ENCODE measurements around the gene THSD4. TPM values are rescaled to one million over a fixed set of nuclear protein-coding genes. Genes with fewer than 3 reads are reported as not detected.

THSD4 gene
- total RNA-seq, 1 experiment from 2014 or later = 29.0 TPM

DNA sequence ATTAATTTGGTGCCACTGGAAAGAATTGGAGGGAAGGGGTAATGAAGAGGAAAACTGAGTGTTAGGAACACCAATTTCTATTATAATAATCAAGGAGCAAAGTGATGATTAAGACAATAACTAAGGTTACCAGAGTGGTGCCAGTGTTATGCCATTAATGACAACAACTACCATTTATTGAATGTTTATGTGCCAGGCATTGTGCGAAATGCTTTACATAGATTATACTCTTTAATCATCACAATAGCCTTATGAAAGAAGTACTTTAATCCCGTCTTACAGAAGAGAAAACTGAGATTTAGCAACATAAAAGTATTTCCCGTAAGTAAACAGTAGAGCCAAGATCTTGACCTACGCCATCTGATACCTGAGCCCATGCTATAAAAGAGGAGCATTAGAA lies 507.8 kb downstream of the THSD4 start:
- ATAC-seq (no peak), DNase-seq (no peak)
- Histone ChIP-seq H3K9ac (ENCODE audit: low read length) (no peak overlapping the region), H3K4me1 (ENCODE audit: insufficient read depth, low read length) (no peaks in the 10 kb centered on the region), H3K9me3 (ENCODE audit: low read length) (no peaks in the 10 kb centered on the region), H3K9me2 (replicated peaks; ENCODE audit: low read length) (no peaks in the 10 kb centered on the region), H2AFZ (ENCODE audit: low read length) (no peak overlapping the region), H3K4me3 (ENCODE audit: low read length) (no peak overlapping the region), H3K27me3 (ENCODE audit: low read length) (no peaks in the 10 kb centered on the region), H3K4me2 (ENCODE audit: low read length) (no peak overlapping the region), H4K20me1 (ENCODE audit: low read length) (no peaks in the 10 kb centered on the region), H3K36me3 (ENCODE audit: low read depth, low read length) (no peaks in the 10 kb centered on the region), H3K79me2 (ENCODE audit: low read length) (no peaks in the 10 kb centered on the region), H3F3A (ENCODE audit: low read length, unreplicated experiment) (no peaks in the 10 kb centered on the region), H3K27ac (ENCODE audit: low read length) (no peak overlapping the region)
- no TSS peak for BruUV-seq (replicated peaks)
- intact Hi-C loops (cut with micrococcal nuclease) = no loop called here
- POLR2A ChIA-PET (ENCODE audit: unreplicated experiment) = no interaction called here
- TF ChIP-seq EZH2phosphoT487 (IDR thresholded peaks at IDR 0.05; ENCODE audit: borderline replicate concordance, low read length) = no peak
- no peak for TF ChIP-seq EZH2 (IDR thresholded peaks at IDR 0.05; ENCODE audit: low read length, unreplicated experiment)
- CTCF ChIA-PET = no interaction called here

DNA sequence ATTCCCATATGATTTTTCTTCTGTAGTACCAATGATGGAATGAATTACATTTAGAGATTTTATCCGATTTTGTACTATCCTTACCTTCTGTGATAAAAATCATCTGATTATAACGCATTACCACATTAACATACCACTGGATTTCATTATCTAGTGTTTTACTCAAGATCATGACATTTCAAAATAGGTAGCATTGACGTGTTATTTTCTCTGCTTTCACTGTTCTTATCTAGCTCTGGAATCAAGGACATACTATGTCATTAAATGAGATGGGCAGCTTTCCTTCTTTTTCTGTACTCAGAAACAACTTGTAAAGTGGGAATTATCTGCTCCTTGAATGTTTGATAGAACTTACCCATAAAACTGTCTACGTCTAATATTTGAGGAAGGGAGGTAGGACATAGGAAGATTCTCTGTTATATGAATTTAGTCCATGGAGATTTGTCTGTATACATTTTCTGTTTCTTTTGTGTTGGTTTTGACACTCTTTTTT lies 511.4 kb downstream of the THSD4 start:
- H3F3A ChIP-seq (ENCODE audit: low read length, unreplicated experiment) = no peaks in the 10 kb centered on the region

DNA sequence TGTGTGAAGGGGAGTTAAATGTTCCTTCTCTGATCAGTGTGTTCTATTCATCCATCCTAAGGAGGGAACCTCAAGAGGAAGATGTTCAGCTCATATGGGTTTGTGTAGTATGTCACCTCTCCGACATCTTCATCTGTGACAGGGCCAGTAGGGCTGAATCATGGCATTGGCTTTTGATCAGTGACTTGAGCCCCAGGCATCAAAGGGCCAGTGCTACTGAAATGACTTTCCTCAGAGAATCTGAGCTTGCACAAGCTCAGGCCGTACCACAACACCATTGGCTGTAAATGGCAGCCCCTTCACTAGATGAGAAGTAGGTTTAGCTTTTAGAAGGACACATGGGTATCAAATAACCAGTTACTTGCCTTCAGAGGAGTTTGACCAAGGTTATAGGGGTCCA lies 511.9 kb downstream of the THSD4 start:
- no peaks in the 10 kb centered on the region for H3F3A ChIP-seq (ENCODE audit: low read length, unreplicated experiment)
- H3K9me3 ChIP-seq (ENCODE audit: low read length) = no peaks in the 10 kb centered on the region
- TF ChIP-seq, protein P1, sequence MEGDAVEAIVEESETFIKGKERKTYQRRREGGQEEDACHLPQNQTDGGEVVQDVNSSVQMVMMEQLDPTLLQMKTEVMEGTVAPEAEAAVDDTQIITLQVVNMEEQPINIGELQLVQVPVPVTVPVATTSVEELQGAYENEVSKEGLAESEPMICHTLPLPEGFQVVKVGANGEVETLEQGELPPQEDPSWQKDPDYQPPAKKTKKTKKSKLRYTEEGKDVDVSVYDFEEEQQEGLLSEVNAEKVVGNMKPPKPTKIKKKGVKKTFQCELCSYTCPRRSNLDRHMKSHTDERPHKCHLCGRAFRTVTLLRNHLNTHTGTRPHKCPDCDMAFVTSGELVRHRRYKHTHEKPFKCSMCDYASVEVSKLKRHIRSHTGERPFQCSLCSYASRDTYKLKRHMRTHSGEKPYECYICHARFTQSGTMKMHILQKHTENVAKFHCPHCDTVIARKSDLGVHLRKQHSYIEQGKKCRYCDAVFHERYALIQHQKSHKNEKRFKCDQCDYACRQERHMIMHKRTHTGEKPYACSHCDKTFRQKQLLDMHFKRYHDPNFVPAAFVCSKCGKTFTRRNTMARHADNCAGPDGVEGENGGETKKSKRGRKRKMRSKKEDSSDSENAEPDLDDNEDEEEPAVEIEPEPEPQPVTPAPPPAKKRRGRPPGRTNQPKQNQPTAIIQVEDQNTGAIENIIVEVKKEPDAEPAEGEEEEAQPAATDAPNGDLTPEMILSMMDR (conservative IDR thresholded peaks at IDR 0.05; ENCODE audit: low read depth, low read length) = no peak
- TF ChIP-seq EZH2 (IDR thresholded peaks at IDR 0.05; ENCODE audit: low read length, unreplicated experiment) (no peak), EZH2phosphoT487 (IDR thresholded peaks at IDR 0.05; ENCODE audit: borderline replicate concordance, low read length) (no peak)
- no peaks in the 10 kb centered on the region for H3K9me2 ChIP-seq (replicated peaks; ENCODE audit: low read length)
- no peaks in the 10 kb centered on the region for H3K79me2 ChIP-seq (ENCODE audit: low read length)
- no peak for ATAC-seq
- POLR2A ChIA-PET (ENCODE audit: unreplicated experiment) = no interaction called here
- H3K4me3 ChIP-seq (ENCODE audit: low read length) = no peak overlapping the region
- H2AFZ ChIP-seq (ENCODE audit: low read length) = no peak overlapping the region
- no peak overlapping the region for H3K4me2 ChIP-seq (ENCODE audit: low read length)
- no peaks in the 10 kb centered on the region for H3K36me3 ChIP-seq (ENCODE audit: low read depth, low read length)
- no peaks in the 10 kb centered on the region for H3K27me3 ChIP-seq (ENCODE audit: low read length)
- no peaks in the 10 kb centered on the region for H4K20me1 ChIP-seq (ENCODE audit: low read length)
- H3K9ac ChIP-seq (ENCODE audit: low read length) = no peak overlapping the region
- no peak for DNase-seq
- no peak overlapping the region for H3K27ac ChIP-seq (ENCODE audit: low read length)
- CTCF ChIA-PET = no interaction called here
- intact Hi-C loops (cut with micrococcal nuclease) = no loop called here
- no TSS peak for BruUV-seq (replicated peaks)
- no peaks in the 10 kb centered on the region for H3K4me1 ChIP-seq (ENCODE audit: insufficient read depth, low read length)

More for the DNA sequence above, 511.4 kb downstream of the THSD4 start:
- no TSS peak for BruUV-seq (replicated peaks)
- Histone ChIP-seq H3K79me2 (ENCODE audit: low read length) (no peaks in the 10 kb centered on the region), H3K4me2 (ENCODE audit: low read length) (no peak overlapping the region), H3K9ac (ENCODE audit: low read length) (no peak overlapping the region), H3K4me3 (ENCODE audit: low read length) (no peak overlapping the region), H3K27ac (ENCODE audit: low read length) (no peak overlapping the region), H3K4me1 (ENCODE audit: insufficient read depth, low read length) (no peaks in the 10 kb centered on the region), H4K20me1 (ENCODE audit: low read length) (no peaks in the 10 kb centered on the region), H3K9me2 (replicated peaks; ENCODE audit: low read length) (no peaks in the 10 kb centered on the region), H3K9me3 (ENCODE audit: low read length) (no peaks in the 10 kb centered on the region), H3K36me3 (ENCODE audit: low read depth, low read length) (no peaks in the 10 kb centered on the region), H3K27me3 (ENCODE audit: low read length) (no peaks in the 10 kb centered on the region), H2AFZ (ENCODE audit: low read length) (no peak overlapping the region)
- ATAC-seq (no peak), DNase-seq (no peak)
- TF ChIP-seq EZH2 (IDR thresholded peaks at IDR 0.05; ENCODE audit: low read length, unreplicated experiment) = no peak
- TF ChIP-seq, protein P1 (conservative IDR thresholded peaks at IDR 0.05; ENCODE audit: low read depth, low read length) = no peak
- TF ChIP-seq EZH2phosphoT487 (IDR thresholded peaks at IDR 0.05; ENCODE audit: borderline replicate concordance, low read length) = no peak
- intact Hi-C loops (cut with micrococcal nuclease) = no loop called here
- CTCF ChIA-PET = no interaction called here
- POLR2A ChIA-PET (ENCODE audit: unreplicated experiment) = no interaction called here
